ENCODE results near the gene ABHD17C.

- TF ChIP-seq CTCF (IDR thresholded peaks at IDR 0.05) (no peak), POLR2A (IDR thresholded peaks at IDR 0.05) (no peak)
Observed at GRCh38 chr15:80709542-80709941, 14.4 kb downstream of the ABHD17C start.
